CD4-positive, alpha-beta T cell treated with Interleukin-6 at 100 ng/mL for 8 hours (primary cell): ENCODE data around the gene PPP1R15B.

ENCODE experiments used
- DNase-seq: peaks from one replicate; pipeline ENCODE4 v3.0.0-alpha.2; 2020; ENCODE audit warnings: mixed read lengths, low spot score

The PPP1R15B gene

GRCh38 chr1:204400882-204401510, 10.6 kb downstream of the PPP1R15B start:
- DNase-seq, result no peak

- peak; percentile 70 for DNase-seq
Observed at GRCh38 chr1:204398197-204399125, 13.2 kb downstream of the PPP1R15B start.

- DNase-seq, result no peak
Observed at GRCh38 chr1:204396015-204396583, 15.5 kb downstream of the PPP1R15B start.

- no peak for DNase-seq
Observed at GRCh38 chr1:204391629-204392028, 20.0 kb downstream of the PPP1R15B start.

GRCh38 chr1:204390751-204391466, 20.7 kb downstream of the PPP1R15B start:
- no peak for DNase-seq

- DNase-seq, result no peak
Observed at GRCh38 chr1:204385727-204386126, 25.9 kb downstream of the PPP1R15B start.

GRCh38 chr1:204384636-204385352, 26.8 kb downstream of the PPP1R15B start:
- no peak for DNase-seq

GRCh38 chr1:204383163-204383904, 28.3 kb downstream of the PPP1R15B start:
- no peak for DNase-seq

GRCh38 chr1:204382714-204383083, 28.9 kb downstream of the PPP1R15B start:
- DNase-seq, result no peak

- DNase-seq, result no peak
Observed at GRCh38 chr1:204380293-204380831, 31.3 kb downstream of the PPP1R15B start.

GRCh38 chr1:204377800-204378668, 33.6 kb downstream of the PPP1R15B start:
- peak; percentile 38 for DNase-seq

- no peak for DNase-seq
Observed at GRCh38 chr1:204376919-204377799, 34.5 kb downstream of the PPP1R15B start.

GRCh38 chr1:204376465-204376864, 35.2 kb downstream of the PPP1R15B start:
- no peak for DNase-seq

GRCh38 chr1:204373911-204374310, 37.7 kb downstream of the PPP1R15B start:
- no peak for DNase-seq

- DNase-seq, result no peak
Observed at GRCh38 chr1:204370176-204370575, 41.4 kb downstream of the PPP1R15B start.

GRCh38 chr1:204368996-204369726, 42.5 kb downstream of the PPP1R15B start:
- DNase-seq, result no peak

GRCh38 chr1:204367956-204368355, 43.7 kb downstream of the PPP1R15B start:
- DNase-seq, result no peak
